Endometrium (tissue), 2 donors: ENCODE results near the gene CERS6.
"Not testable (repeated sequence)": the region's sequence is repeated elsewhere in the genome, so short reads cannot be mapped to it uniquely, and the experiment has no call there.

Source experiments
- FAIRE-seq: peaks from 2 replicates; lab custom pipeline; 2012; peaks lifted over from hg19 to GRCh38; lab: Jason Lieb, UNC
- donor health status: control.
- donor health status: control.

Gene CERS6

DNA sequence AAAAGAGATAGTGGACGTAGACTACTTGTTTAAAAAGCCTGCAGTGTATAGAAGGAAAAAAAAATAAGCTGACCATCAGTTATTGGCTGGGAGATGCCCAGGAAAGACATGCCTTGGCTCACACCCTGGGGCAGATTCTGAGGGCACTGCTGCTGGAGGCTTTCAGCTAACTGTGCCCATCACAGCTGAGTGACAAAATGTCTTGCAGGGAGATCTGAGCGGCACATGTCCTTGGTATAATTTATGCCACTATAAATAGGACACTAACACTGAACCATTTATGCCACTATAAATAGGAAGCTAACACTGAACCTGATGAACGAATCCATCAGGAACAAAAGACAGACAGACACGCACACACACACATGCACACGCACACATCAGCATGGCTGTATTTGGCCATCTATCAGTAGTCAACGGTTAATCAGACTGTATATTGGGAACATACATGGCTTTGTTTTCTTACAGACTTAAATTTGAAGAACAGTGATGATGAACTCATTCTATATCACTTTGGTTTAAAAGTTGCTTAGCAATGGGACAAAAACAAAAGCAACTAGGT is 278.2 kb downstream of the CERS6 start:
- no peak for FAIRE-seq

DNA sequence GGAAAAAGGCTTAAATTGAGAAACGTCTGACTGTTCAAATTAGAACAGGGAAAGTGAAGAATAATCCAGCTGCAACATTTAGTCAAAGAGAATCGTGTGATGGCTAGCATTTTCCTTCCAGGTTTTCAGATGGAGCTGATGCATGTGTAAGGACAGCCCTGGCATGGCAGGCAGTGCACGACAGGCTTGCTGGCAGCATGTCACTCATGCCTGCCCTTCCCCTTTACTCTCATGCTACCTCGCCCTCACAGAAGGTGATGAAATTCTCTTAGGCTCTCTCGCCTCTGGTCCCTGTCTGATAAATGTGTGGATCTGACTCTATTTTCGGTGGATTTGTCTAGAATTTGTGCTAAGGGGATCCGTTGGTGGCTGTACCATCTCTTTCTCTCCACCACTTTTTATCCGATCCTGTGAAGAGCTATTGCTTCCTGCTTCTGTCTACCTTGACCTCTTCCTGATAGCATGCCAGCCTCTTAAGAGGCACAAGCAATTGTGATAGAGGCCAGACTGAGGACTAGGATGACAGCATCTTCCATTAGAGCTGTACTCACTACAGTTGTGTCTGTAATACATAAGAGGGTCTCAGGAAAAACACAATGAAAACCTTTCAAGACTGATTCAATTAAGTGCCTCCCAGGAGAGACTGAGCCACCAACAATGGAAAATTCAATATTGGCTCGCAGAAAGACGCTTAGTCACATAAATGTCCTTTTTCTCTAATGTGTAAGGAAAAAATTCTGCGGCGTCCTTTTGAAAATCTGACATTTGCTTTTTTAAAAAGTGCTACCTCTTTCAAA is 280.8 kb downstream of the CERS6 start:
- FAIRE-seq: no peak

DNA sequence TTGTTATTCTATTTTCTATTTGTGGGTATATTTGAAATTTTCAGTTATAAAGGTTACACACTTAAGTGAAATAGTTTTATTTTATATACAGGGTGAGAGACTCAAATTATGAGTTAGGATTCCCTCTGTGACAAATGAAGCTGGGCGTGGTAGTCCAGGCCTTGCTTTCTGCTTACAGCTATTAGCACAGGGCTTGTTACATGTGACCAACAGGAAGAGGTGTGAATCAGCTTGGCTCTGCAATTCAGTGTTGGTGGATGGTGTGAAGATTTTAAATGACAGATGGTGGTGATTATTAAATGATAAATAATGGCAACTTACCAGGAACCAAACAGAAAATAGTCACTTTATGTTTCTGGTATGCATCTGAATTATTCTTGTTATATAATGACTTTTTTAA is 282.0 kb downstream of the CERS6 start:
- no peak for FAIRE-seq

DNA sequence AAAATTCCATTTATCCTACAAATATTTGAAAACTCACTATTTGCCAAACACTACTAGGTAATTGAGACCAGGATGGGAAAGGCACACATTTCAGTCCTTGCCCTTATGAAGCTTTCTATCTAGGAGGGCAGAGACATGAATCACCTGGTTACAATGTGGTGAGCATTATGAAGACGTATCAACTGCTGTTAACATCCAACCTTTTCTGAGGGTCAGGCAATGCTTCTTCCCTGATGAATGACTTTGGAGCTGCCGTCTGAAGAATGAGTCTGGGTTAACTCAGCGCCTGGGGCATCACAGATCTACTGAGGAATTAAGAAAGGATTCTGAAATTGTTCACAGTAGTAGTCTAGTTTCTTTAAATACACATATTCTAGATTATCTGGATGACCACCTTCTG is 284.3 kb downstream of the CERS6 start:
- no peak for FAIRE-seq

DNA sequence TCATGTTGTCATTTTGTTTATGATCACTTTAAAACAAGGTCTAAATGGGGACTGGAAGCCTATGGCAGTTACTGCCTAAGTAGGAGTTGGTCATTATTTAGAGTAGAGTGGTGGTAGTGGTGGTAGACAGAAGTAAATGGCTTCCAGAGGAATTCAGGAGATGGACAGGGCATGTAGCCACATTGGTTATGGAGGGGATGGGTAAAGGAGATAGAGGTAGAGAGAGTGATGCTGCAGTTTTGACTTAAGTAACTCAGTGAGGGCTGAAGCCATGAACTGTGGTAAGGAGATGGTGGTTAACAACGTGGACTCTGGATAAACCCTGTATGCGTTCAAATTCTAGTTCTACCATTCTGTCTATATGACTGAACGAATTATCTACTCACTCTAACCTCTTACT is 284.7 kb downstream of the CERS6 start:
- no peak for FAIRE-seq

DNA sequence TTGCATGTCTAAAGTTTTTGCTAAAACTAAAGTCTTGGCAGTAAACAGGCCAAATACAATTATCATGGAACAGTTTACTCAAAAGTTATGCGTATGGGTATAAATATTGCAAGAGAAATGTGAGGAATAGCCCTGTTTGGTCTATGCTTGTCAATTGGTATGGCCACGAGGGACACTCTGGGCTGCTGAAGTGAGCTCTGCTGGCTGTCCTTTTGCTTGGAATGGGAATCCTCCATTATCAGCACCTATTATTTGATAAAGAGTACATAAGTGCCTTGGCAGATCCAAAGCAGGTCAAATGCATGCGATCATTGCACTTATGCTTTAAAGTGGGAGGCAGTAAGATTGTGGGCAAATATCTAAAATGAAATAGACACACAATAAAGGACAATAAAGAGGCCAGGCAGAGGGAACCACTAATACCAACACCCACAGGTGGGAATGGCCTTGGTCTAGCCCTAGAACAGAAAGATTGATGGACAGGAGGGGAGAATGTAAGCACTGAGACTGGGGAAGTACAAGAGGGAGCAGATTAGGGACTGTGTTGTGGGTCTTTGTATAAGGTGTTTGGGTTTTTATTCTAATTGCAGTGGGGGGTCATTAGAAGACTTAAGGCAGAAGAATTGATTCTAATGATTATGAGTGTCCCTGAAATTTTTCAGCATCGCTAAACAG is 286.3 kb downstream of the CERS6 start:
- no peak for FAIRE-seq

DNA sequence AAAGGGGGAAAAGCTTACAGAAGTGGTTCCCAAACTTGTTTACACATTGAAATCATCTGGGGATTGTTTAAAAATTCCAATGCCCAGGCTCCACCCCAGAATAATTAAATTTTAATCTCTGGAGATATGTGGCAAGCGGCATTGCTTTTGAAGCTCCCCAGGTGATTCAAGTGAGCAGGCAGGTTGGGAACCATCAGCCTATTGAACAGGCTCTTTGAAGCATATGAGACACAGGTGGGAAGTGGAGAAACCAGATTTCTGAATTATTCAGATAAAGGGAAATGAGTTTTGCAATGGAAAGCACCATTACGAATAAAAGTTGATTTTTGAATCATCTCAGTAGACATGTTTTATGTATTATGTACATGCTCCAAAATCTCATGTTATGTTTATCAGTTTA is 288.8 kb downstream of the CERS6 start:
- FAIRE-seq: no peak

DNA sequence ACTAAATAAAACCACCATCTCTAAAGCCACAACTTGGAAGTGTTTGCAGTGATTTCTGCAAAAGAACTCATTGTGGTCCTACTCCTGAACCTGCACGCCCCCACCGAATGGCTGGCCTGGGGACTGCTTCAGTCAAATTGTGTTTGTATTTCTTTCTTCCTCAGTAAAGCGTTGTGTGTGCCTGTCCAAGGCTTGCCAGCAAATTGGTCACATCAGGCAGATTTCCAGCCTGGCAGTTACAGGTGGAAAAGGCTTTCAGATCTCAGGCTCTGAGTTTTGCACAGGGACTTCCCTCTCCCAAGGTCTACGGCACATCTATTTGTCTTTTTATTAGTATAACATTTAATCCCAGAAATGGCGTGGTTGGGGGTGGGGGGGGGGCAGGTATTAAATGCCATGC is 292.4 kb downstream of the CERS6 start:
- no peak for FAIRE-seq

DNA sequence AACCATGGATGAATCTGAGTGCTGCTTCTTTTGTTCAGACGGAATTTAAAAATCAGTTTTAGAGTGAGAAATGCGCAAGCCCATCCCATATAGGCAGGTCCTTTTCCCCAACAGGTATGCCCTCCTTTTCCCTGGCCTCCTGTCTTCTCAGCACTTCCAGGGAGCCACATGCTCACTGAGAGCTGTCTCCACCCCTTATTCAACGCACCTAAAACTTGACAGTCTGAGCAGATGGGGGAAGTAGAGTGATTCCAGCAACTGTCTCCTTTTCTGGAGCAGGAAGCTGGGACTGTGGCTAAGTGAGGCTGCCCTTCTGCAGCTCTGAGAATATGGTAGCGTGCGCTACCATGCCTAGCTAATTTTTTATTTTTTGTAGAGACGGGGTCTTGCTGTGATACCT is 293.2 kb downstream of the CERS6 start:
- FAIRE-seq: no peak

DNA sequence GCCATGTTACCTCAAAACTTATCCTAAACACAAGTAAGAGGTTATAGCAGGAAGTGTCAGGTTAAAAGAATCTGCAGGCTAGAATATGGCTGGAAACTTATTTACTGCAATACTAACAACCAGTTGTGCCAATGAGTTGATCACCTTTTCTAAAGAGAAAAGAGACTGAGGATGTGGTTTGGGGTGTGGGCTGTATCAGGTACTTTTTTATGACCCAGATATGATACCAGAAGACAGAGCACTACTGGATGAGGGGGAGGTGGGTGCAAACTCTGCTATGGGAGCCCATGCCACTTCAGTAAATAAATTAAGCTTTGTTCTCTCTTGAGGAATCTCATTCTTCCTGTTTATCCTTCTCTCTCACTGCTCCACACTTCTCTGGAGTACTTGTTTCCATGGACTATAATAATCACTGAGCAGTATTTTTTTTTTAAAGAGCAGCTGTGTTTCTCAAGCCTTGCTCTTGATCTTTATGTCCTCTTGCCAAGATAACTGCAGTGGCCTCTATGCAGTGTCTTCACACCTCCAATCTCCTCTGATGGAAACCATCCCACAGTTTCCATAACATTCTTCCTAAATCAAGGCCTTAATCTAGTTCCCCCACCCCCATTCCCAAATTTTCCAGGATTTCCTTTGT is 295.1 kb downstream of the CERS6 start:
- FAIRE-seq: no peak

DNA sequence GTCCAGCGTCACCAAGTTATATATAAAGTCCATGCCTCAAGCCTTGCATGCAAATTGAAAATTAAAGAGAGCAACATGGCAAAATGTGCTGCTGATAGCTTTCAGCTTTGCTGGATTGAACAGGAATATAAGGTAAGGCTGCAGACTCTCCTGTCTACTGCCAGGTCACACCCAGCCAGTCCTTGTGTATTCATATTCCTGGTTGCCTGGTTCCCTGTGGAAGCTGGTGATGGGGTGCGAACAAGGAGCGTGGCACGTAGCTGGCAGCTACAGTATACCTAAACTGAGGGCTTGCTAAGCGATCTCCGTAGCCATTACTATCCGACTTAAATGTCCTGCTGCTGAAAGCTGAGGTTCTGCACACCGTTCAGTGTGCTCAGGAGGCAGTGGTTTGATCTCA is 296.3 kb downstream of the CERS6 start:
- no peak for FAIRE-seq

DNA sequence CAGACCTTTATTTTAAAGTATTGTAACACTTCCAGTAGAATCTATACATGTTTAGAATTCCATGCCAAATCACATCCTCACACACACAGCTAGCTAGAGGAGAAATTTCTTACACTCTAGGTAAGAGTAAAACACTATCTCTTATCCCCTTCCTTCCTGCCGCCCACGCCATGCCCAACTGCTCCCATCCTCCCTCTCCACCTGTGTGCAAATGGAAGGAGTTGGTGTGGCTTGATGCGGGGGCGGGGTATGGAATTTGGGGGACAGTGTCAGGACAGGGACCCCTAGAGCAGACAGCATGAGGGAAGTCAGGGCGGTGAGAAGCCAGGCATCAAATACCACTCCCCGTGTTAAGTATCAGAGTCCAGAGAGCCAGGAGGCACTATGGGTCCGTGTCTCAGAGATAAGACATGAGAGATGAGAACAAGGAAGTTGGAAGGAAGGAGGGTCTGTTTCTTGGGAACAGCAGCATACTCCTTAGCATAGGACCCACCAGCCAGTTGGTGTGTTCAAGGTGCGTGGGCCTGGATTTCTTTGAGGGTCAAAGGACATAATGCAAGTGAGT is 297.8 kb downstream of the CERS6 start:
- no peak for FAIRE-seq

DNA sequence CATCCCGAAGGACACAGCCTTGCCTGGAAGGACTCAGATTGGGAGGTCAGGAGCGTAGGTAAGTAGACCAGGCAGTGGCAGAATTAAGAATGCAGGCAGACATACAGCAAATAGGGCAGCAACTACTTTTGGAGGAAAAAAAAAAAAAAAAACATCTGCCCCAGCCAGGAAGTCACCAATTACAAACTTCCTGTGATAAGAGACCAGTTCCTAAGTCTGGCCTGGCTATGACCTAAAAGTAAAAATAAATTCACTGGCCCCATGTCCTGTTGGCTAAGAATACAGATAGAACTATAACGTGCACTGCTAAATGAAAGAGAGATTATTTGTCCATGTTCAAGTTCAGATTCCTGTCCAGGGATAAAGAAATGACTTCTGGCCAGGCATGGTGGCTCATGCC is 301.2 kb downstream of the CERS6 start:
- FAIRE-seq: no peak

DNA sequence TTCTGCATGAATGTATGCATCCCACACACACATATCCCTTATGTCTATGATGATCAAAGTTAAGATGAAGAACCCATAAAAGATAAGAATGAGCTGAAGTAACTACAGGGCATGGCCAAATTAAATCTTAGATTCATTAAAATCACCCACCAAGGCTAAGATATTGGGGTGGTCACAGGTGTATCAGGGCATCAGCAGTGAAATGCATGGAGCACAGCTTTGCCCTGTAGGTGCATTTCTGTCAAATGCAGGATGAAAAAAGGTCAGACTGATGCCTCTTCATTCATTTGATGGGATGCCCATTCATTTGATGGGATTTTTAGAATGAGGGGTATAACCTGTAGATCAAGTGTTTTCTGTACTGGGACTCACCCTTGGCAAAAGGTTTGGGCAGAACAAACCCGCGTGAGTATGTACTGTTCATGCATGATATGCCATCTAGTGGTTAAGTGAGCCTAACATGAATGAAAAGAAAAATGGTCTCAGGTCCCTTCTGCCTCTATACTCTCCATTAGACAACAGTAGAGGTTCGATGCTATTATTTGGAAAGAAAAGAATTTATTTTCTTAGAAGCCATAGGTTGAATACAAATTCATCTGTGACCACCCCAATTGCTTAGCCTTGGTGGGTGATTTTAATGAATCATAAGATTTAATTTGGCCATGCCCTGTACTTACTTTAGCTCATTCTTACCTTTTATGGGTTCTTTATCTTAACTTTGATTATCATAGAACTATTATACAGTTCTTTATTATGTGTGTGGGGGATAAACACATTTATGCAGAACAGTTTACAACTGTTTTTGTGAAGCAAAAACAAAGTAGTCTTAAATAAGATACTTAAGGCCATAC is 303.1 kb downstream of the CERS6 start:
- FAIRE-seq: peak; percentile 73

DNA sequence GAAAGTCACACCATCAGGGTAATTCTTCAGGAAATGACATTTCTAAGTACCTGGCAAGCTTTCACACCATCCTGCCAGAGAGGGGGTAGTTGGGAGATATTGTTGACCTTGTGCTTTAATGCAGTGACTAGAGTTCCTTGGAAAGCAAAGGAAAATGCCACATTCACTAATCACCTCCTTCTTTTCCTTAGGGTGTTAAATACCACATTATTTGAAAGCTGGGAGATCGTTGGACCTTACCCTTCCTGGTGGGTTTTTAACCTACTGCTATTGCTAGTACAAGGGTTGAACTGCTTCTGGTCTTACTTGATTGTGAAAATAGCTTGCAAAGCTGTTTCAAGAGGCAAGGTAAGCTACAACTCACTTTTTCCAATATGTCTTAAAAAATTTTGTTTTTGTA is 309.3 kb downstream of the CERS6 start:
- no peak for FAIRE-seq

DNA sequence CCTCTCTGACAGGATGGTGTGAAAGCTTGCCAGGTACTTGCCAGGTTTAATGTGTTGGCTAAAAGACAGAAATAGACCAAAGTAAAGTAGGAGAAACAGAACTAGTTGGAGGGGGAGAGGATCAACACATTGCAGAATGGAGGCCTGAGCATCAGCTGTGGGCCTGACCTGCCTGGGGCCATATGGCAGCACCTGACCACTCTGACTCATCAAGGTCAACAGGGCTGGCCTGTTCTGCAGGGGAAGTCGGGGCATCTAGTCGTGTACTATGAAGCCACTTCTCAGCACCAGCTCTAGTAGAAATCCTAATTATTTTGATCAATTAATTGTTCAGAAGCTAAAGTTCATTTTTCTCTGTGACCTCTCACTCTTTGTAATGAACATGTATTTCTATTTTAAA is 310.5 kb downstream of the CERS6 start:
- FAIRE-seq: no peak

DNA sequence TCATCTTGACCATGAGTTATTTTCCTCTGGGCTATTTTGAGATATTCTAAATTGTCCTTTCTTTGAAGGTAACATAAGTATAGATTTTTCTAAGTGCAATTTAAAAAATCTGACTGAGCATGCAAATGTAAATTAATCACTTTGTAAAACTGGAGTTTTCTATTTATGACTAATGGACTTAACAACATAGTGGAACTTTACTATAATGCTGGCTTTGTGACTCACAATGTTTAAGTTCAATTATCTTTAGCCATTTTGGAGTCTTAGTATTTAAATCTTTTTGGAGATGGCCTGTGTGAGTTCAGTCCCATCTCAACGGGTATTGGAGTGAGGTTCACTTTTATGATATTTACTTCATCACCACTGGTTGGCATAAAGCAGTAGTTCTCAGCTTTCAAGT is 311.2 kb downstream of the CERS6 start:
- FAIRE-seq: no peak

DNA sequence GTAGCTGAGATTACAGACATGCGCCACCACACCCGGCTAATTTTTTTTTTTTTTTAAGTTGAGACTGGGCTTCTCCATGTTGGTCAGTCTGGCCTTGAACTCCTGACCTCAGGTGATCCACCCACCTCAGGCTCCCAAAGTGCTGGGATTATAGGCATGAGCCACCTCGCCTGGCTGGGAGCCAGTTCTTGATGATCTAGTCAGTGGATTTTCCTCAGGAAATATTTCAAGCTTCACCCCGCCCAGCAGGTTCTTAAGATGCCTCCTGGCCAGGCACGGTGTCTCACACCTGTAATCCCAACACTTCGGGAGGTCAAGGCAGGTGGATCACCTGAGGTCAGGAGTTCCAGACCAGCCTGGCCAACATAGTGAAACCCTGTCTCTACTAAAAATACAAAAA is 312.3 kb downstream of the CERS6 start:
- not testable (repeated sequence) for FAIRE-seq

DNA sequence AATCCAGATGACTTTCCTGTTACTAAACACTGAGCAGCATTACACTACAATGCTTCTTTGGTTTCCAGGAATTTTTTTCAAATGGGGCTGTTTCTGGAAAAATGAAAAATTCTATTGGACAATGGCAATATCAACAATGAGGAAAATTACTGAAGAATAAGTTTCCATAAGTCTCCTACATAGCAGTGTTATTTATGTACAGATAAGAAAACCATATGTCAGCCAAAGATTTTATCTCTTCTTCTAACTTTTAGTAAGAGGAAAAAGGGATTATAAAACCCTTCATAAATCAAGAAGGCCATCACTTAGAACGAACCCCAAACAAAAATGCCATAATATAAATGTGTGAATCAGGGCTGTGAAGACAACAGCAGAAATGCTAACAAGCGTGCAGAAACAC is 314.7 kb downstream of the CERS6 start:
- FAIRE-seq: peak; percentile 61

DNA sequence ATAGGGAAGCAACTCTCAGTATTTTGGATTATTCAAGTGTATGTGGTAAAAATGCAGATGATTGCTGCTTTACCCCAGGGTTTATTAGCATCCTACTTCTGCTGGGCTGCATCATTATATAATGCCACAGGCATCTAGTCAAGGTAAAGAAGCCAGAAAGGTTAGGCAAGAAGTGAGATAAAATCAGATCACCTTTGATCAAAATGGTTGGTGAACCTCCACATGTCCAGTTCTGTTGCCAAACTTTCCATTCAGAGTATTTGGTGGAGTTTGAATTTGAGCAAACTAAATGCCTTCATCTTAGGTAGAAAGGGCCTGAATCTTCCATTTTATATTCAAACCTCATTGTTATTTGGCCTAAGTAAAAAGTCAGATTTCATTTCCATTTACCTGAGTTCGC is 316.6 kb downstream of the CERS6 start:
- FAIRE-seq: no peak

DNA sequence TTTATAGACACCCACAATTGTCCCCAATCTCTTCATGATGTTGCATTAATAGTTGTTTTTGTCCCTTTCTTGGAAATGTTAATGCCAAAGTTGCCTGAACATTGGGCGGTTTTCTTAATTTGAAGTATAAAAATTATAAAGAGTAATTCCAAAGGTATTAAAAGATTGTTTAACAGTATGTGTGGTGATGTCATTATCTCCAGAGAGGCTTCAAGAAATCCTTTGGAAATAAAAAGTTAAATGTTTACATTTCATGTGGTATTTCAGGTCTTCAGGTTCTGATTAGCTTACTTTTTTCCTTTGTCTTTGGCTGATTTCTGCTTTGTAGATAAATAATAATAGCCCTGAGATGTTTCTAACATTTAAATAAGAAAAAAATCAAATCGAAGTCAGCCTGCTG is 317.1 kb downstream of the CERS6 start:
- FAIRE-seq: no peak
